ENCODE measurements around the gene NPTX2.

DNA sequence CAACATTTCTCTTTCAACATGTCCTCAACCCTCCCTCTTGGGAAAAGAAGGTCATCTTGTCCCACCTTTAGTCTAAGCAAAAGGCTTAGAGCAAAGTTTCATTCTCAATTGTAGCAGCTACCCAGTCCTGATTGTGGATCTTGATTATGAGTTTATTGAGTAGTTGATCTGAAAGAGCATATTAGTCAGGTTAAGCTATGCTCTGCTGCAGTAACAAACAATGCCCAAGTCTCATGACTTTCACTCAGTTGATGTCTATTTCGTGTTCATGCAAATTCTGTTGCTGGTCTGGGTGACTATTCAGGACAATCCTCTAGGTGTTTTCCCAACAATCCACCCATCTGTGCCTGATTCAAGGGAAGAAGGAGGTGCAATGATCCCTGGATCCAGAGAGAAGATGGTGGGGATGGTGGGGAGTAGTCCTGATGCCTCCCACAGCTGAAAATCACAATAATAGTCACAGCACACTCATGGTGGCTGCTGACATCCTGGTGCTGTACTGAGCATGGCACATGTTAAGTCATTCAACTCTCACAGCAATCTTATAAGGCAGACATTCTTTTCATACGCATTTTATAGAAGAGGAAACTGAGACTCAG lies 54.7 kb downstream of the NPTX2 start:
- TF ChIP-seq POLR2A (IDR thresholded peaks at IDR 0.05), result no peak
- TF ChIP-seq, protein P1, sequence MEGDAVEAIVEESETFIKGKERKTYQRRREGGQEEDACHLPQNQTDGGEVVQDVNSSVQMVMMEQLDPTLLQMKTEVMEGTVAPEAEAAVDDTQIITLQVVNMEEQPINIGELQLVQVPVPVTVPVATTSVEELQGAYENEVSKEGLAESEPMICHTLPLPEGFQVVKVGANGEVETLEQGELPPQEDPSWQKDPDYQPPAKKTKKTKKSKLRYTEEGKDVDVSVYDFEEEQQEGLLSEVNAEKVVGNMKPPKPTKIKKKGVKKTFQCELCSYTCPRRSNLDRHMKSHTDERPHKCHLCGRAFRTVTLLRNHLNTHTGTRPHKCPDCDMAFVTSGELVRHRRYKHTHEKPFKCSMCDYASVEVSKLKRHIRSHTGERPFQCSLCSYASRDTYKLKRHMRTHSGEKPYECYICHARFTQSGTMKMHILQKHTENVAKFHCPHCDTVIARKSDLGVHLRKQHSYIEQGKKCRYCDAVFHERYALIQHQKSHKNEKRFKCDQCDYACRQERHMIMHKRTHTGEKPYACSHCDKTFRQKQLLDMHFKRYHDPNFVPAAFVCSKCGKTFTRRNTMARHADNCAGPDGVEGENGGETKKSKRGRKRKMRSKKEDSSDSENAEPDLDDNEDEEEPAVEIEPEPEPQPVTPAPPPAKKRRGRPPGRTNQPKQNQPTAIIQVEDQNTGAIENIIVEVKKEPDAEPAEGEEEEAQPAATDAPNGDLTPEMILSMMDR (IDR thresholded peaks at IDR 0.05), result no peak

All from heart left ventricle (tissue), 13 donors.